ENCODE results near the gene C1QTNF9. TPM values are rescaled to one million over a fixed set of nuclear protein-coding genes. Genes with fewer than 3 reads are reported as not detected.

Gene C1QTNF9
- total and polyA plus RNA-seq, 2 of the 4 experiments (the other 2 are of a cell fraction), result 0.18 to 0.21 TPM

DNA sequence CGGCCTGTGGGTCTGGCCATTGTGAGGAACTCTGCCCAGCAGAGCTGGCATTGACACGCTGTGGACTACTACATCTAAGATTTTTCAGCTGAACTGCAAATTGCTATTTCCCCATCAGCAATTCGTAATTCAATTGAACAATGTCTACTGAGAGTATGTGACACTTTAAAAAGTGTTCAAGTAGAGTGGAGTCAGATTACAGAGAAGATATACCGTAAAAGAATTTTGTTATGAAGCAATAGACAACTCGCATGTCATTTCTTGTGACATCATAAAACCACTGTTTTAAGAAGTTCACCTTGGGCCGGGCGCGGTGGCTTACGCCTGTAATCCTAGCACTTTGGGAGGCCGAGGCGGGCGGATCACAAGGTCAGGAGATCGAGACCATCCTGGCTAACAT is 32.5 kb upstream of the C1QTNF9 start:
- Histone ChIP-seq H4K20me1 (ENCODE audit: insufficient read depth, low read length) (no peaks in the 10 kb centered on the region), H3K4ac (ENCODE audit: low read depth, low read length) (no peak overlapping the region), H4K8ac (ENCODE audit: low read depth in 2 of 2, low read length in 2 of 2) (no peak overlapping the region), H3K27me3 (ENCODE audit: control insufficient read depth, insufficient read depth, low read length) (no peaks in the 10 kb centered on the region), H4K5ac (ENCODE audit: low read depth, low read length) (no peak overlapping the region), H2BK20ac (ENCODE audit: low read depth, low read length) (no peak overlapping the region), H3K14ac (replicated peaks; ENCODE audit: low read depth, low read length) (no peak overlapping the region), H3K4me2 (ENCODE audit: low read depth, low read length) (no peak overlapping the region), H2BK5ac (ENCODE audit: low read depth, low read length, poor library complexity, severe bottlenecking) (no peak overlapping the region), H2BK120ac (ENCODE audit: low read depth, low read length) (no peak overlapping the region), H3K56ac (ENCODE audit: extremely low read depth, insufficient read depth, low read length) (no peak overlapping the region), H3K4me1 (ENCODE audit: control insufficient read depth, insufficient read depth, low read length) (peaks cover 20% of the 10 kb centered on the region), H2AFZ (replicated peaks; ENCODE audit: low read length, poor library complexity) (no peak overlapping the region), H3K4me3 (ENCODE audit: insufficient read depth, low read depth, low read length) (no peak overlapping the region), H3K18ac (ENCODE audit: low read depth, low read length) (no peak overlapping the region), H3K9me1 (ENCODE audit: insufficient read depth, low read length) (peaks cover 12% of the 10 kb centered on the region; the same call in 1 of the 2 replicates), H3K79me1 (ENCODE audit: low read depth in 1 of 2, low read length in 2 of 2) (peaks cover 26 to 59% of the 10 kb centered on the region in 2 experiments), H3K23ac (ENCODE audit: low read depth, low read length) (no peak overlapping the region), H2AK9ac (replicated peaks; ENCODE audit: low read depth, low read length, poor library complexity) (no peak overlapping the region), H2AK5ac (ENCODE audit: low read depth, low read length) (no peak overlapping the region), H4K91ac (ENCODE audit: insufficient read depth, low read depth, low read length) (no peak overlapping the region), H3K27ac (ENCODE audit: insufficient read depth, low read length) (no peak overlapping the region), H3K36me3 (ENCODE audit: control insufficient read depth, insufficient read depth, low read length) (no peaks in the 10 kb centered on the region), H2BK15ac (ENCODE audit: low read depth, low read length) (no peak overlapping the region), H3K9me3 (ENCODE audit: control insufficient read depth, insufficient read depth, low read length) (no peaks in the 10 kb centered on the region), H3K9ac (ENCODE audit: low read depth, low read length) (no peak overlapping the region)
- BruUV-seq (replicated peaks), result no TSS peak
- in situ Hi-C loops (cut with MboI; ENCODE audit: low sequenced_read_pairs), result no loop called here
- no peak for TF ChIP-seq NFE2L2 (IDR thresholded peaks at IDR 0.05; ENCODE audit: low read depth, low read length)
- TF ChIP-seq BHLHE40 (IDR thresholded peaks at IDR 0.05; ENCODE audit: low read depth, low read length), result no peak
- no peak for TF ChIP-seq CHD1 (IDR thresholded peaks at IDR 0.05; ENCODE audit: low read depth, low read length)
- TF ChIP-seq RCOR1 (IDR thresholded peaks at IDR 0.05; ENCODE audit: insufficient replicate concordance, low read length), result no peak
- TF ChIP-seq MAZ (IDR thresholded peaks at IDR 0.05; ENCODE audit: borderline replicate concordance, low read depth, low read length), result no peak
- TF ChIP-seq SMC3 (IDR thresholded peaks at IDR 0.05; ENCODE audit: low read depth, low read length), result no peak
- TF ChIP-seq, protein P1, sequence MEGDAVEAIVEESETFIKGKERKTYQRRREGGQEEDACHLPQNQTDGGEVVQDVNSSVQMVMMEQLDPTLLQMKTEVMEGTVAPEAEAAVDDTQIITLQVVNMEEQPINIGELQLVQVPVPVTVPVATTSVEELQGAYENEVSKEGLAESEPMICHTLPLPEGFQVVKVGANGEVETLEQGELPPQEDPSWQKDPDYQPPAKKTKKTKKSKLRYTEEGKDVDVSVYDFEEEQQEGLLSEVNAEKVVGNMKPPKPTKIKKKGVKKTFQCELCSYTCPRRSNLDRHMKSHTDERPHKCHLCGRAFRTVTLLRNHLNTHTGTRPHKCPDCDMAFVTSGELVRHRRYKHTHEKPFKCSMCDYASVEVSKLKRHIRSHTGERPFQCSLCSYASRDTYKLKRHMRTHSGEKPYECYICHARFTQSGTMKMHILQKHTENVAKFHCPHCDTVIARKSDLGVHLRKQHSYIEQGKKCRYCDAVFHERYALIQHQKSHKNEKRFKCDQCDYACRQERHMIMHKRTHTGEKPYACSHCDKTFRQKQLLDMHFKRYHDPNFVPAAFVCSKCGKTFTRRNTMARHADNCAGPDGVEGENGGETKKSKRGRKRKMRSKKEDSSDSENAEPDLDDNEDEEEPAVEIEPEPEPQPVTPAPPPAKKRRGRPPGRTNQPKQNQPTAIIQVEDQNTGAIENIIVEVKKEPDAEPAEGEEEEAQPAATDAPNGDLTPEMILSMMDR (conservative IDR thresholded peaks at IDR 0.05; ENCODE audit: low read depth, low read length), result no peak
- TF ChIP-seq, protein P2, sequence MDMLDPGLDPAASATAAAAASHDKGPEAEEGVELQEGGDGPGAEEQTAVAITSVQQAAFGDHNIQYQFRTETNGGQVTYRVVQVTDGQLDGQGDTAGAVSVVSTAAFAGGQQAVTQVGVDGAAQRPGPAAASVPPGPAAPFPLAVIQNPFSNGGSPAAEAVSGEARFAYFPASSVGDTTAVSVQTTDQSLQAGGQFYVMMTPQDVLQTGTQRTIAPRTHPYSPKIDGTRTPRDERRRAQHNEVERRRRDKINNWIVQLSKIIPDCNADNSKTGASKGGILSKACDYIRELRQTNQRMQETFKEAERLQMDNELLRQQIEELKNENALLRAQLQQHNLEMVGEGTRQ (IDR thresholded peaks at IDR 0.05; ENCODE audit: low read depth, low read length), result no peak
- no peak for TF ChIP-seq RAD21 (IDR thresholded peaks at IDR 0.05; ENCODE audit: low read length)
- TF ChIP-seq, protein P3, sequence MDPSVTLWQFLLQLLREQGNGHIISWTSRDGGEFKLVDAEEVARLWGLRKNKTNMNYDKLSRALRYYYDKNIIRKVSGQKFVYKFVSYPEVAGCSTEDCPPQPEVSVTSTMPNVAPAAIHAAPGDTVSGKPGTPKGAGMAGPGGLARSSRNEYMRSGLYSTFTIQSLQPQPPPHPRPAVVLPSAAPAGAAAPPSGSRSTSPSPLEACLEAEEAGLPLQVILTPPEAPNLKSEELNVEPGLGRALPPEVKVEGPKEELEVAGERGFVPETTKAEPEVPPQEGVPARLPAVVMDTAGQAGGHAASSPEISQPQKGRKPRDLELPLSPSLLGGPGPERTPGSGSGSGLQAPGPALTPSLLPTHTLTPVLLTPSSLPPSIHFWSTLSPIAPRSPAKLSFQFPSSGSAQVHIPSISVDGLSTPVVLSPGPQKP (IDR thresholded peaks at IDR 0.05; ENCODE audit: borderline replicate concordance, low read depth, low read length), result no peak
- TF ChIP-seq MAFK (IDR thresholded peaks at IDR 0.05; ENCODE audit: low read depth, low read length), result no peak
- no peak for TF ChIP-seq CEBPB (IDR thresholded peaks at IDR 0.05; ENCODE audit: low read depth, low read length)
- no peak for TF ChIP-seq RFX5 (IDR thresholded peaks at IDR 0.05; ENCODE audit: low read depth, low read length)
- no peak for TF ChIP-seq POLR2A (IDR thresholded peaks at IDR 0.05; ENCODE audit: low read depth, low read length)
- TF ChIP-seq MXI1 (IDR thresholded peaks at IDR 0.05; ENCODE audit: borderline replicate concordance, low read depth, low read length), result no peak
- no peak for TF ChIP-seq FOS (IDR thresholded peaks at IDR 0.05; ENCODE audit: low read depth, low read length)
- ATAC-seq (ENCODE audit: low read depth), result no peak
- dilution Hi-C loops (cut with HindIII; ENCODE audit: low sequenced_read_pairs, unreplicated experiment), result no loop called here
- ChIA-PET CTCF (interaction anchor here (0.7 kb wide), 1 partner anchor 48 kb away, joined by 4 read pairs; no protein-coding TSS in a partner anchor), POLR2A (ENCODE audit: unreplicated experiment) (no interaction called here)
- DNase-seq, result no peak
- 100% methylated on average over 1 of the region's 13 CpGs; no CpG with 5 or more reads in 1 of the 2 experiments for WGBS, 2 experiments (ENCODE audit: extremely low coverage in 2 of 2, insufficient read length in 1 of 2)
- intact Hi-C loops (cut with micrococcal nuclease), result no loop called here

Data from IMR-90 (cell line).